HG03139 (cell line): ENCODE results near the gene LRRC4C.

Experiments
- ATAC-seq: cut with Tn5 transposase; IDR thresholded peaks from one replicate; pipeline ENCODE4 v1.9.1; 2021; ENCODE audit not compliant: unreplicated experiment

Gene LRRC4C

DNA sequence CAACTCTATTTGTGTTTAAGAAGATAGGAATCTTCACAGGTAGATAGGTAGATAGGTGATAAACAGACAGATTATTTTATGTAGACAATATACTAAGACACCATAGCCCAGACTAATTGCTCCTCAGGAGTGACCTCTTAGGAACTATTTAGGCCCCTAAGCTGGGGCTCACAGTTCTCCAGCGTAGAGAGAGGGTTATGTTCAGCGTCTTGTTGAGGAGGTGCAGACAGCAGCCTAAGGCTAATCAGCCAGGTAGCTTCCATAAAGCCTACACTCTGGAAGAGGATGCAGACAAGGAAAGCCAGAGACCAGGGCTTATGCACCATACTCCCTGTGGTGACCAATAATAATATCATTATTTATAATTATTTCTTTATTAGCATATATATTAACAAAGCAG is 705.2 kb downstream of the LRRC4C start:
- ATAC-seq = no peak

- ATAC-seq = no peak
These were observed 713.2 kb downstream of the LRRC4C start for GRCh38 chr11:40746282-40746681.

DNA sequence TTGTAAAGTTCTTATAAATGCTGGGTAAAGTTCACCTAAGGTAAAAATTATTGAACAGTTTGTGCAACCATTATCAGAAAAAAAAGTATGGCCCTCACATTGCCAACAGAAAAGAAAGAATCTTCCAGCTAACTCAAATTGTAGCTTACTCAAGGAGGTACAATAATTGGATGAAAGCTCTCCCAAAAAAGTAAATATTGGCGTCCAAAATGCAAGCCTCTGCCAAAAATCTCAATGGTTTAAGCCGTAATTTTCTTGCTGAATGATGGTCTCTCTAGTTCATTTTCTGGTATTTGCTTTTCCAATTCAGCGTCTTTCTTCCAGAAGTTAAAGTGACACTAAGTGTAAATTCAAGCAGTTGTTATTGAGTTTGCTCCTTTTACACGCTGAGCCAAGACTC is 727.3 kb downstream of the LRRC4C start:
- ATAC-seq = no peak

- ATAC-seq = no peak
These were observed 737.2 kb downstream of the LRRC4C start for GRCh38 chr11:40722179-40722795.

DNA sequence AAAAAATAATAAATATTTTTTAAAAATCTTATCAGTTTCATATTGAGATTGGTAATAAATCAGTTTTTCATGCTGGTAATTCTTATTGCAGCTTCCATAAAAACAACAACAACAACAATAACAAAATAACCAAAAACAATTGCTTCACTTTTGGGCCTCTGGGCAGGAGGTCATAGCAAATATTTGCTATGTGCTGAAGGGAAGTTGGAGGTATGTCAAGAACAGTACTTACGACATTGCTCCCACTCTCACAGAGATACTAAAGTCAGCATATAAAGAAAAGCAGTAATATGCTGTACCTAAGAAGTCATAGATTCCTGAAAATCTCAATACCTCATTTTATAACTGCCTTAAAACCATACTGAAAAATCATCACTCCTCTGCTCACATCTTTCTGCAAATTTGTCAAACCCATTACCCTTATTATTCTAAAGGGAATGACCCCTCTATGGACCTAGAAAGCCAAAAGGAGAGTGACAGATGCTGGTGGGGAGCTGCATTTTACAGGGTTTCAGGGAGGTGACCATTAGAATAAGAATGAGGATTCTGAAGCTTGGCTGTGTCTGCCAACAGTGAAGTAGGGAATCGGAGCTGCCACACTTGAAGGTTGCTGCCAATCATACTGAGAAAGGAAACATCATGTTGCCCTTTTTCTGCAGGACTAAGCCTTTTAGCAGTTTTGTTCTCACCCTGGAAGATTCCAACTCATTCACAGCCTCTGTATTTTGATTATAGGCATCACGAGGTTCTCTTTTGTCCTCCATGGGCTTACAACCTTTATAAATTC is 742.9 kb downstream of the LRRC4C start:
- ATAC-seq = no peak

- ATAC-seq = no peak
These were observed 746.4 kb downstream of the LRRC4C start for GRCh38 chr11:40713083-40713482.

DNA sequence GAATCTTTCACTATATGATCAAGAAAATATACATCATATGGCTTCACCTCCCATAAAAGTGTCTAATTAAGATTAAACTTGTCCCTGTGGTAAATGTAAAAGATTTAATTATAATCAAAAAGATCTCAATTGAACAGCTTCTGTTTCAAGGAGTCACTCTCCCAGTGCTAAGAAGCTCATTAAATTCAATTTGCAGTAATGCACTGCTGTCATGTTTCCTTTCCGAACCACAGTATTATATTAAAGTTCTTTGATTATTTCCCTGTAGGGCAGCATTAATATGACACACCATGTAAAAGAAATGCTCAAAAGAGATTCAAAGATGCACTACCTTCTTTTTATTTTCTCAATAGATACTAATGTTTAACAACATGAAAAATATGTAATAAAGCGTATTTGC is 758.4 kb downstream of the LRRC4C start:
- no peak for ATAC-seq

DNA sequence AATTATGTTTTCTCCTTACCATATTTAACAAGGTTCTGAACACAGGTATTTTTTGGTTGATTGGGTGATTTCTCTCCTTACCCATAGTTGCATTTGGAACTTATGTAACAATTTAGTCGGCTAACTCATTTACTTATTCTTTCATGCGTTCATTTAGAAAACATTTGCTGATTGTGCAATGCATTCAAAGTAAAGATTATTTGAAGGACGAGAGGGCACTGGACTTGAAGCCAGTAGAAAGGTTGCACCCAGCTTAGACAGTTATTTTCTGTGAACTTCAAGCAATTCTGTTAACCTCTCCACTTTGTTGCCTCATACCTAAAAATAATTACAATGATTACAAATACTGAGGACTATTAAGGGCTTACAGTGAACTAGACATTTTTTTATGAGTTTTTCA is 769.6 kb downstream of the LRRC4C start:
- ATAC-seq = no peak

GRCh38 chr11:40688369-40688768 is 771.1 kb downstream of the LRRC4C start:
- no peak for ATAC-seq

GRCh38 chr11:40686765-40687164 is 772.7 kb downstream of the LRRC4C start:
- ATAC-seq = no peak

- ATAC-seq = no peak
These were observed 776.4 kb downstream of the LRRC4C start for GRCh38 chr11:40683010-40683409.

GRCh38 chr11:40679276-40679675 is 780.2 kb downstream of the LRRC4C start:
- ATAC-seq = no peak

DNA sequence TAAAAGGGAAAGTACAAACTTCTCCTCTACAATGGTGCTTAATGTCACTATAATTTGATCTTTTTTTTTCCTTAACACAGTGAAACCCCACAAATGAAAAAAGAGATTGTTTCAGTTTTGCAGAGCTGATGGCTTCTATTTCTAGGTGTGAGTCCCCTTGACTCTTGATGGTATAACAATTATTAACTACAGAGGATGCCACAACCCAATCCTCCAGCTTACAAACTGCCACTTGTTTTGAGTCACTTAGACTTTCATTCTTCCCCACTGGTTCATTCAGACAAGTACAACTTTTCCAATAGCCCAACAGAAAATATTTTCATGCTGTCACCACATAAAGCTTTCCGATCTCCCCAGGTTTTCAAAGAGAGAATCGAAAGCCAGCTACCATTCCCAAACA is 812.2 kb downstream of the LRRC4C start:
- no peak for ATAC-seq

DNA sequence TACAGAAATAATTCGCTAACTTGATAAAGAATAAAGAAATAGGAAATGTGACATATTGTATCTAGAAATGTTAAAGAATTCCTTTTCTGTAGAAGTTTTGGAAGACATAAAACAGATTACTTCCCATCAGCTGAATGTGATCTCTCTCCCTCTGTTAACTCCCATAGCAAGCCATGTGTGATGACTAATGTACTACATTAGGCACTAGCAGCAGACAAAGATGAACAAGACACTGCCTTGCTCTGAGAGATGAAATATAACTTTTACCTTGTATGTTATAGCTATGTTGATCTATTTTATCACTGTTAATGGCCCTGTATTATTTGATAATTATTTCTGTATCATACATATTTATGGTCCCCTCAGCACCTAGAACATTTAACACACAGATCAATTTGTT is 817.2 kb downstream of the LRRC4C start:
- no peak for ATAC-seq

DNA sequence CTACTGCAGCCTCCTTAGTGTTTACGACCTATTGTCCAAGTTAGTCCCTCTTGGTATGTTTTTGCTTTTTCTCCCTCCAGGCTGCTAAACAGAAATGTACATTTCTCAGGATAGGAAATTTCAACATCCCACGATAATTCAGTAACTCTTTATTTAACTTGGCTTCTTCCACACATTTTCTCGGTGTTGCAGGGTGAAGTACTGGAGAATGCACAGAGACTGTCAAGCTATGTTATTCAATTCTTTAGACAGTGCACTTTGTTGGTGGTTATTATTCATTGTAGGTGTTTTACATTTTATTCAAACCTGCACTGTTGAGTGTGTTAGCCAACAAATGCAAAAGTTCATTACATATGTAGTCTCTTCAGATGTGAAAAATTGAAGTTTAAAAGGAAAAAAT is 839.8 kb downstream of the LRRC4C start:
- ATAC-seq = no peak

DNA sequence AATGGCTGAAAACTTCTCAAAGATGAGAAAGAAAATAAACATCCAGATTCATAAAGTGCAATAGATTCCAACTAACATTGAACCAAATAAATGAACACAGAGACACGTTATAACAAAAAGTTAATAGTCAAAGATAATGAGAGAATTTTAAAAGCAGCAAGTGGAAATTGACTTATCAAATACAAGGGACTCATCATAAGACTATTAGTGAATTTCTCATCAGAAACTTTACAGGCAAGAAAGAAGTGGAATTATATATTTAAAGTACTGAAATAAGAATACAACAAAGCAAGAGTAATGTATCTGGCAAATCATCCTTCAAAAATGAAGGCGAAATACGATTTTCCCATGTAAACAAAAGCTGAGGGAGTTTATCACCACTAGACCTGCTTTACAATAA is 852.7 kb downstream of the LRRC4C start:
- ATAC-seq = no peak

DNA sequence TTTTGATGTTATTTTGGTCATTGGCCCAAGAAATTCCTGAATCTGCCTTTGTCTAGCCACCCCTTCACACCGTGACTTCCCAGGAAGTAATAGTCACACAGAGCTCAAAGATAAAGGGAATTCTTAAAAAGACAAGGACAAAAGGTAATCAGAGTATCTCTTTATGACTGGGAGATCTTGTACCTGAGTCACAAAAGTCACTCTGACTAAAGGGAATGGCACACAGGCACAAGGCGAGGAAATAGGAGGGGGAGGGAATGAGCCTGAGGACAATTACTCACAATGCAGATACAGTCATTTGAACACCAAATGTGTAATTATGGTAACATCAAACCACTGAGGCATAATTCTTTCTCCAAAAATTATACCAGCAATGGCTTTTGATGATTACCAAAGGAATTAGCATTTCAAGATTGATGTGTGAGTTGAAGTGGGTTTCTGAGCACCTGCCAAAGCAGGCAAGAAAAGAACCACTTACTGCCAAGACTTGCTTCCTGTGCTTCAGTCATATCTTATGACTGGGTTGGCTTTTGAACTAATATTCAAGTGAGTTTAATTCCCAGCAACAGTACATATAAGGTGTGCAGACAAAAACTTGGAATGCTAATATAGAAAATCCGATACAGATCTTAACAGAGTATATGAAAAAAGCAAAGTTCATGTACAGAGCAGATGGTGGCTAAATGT is 856.4 kb downstream of the LRRC4C start:
- no peak for ATAC-seq

DNA sequence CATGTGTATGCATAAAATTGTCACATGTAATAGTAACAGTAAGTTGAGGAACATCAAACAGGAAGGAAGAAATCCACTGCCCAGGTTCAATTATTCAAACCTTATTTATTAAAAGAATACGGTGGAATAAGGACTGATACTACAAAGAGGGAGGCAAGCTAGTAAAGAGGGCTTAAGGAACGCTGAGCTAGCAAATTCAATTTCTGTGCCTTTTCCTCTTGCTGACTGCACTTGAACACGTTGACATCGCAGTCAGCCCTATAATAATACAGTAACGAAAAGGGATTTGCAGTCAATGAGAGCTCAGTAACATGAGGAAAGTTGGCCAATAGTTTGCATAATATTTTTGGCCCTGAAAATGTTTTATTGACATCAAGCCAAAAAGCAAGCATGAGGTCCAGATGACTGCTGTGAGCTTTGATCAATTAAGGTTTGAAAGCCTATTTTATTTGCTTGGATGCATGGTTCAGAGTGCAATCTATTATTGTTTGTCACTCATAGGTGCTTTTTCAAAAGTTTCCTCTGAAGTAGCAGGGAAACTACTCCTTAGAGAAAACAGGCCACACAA is 861.8 kb downstream of the LRRC4C start:
- no peak for ATAC-seq

- ATAC-seq = no peak
These were observed 886.1 kb downstream of the LRRC4C start for GRCh38 chr11:40573254-40573891.

- ATAC-seq = no peak
These were observed 889.4 kb downstream of the LRRC4C start for GRCh38 chr11:40569947-40570531.

GRCh38 chr11:40567392-40567791 is 892.1 kb downstream of the LRRC4C start:
- no peak for ATAC-seq
